Spleen (tissue), 11 donors: ENCODE data around the gene RBM25. TPM values are rescaled to one million over a fixed set of nuclear protein-coding genes. Genes with fewer than 3 reads are reported as not detected.

Experiments used
- DNase-seq: peaks from one replicate; pipeline ENCODE4 v3.0.0-alpha.2; 2020
- H3K27ac ChIP-seq, 8 donors: fragments of 200-600 bp; sonication (generic) in 7 of 8; 1 replicate in 4 of 8; 2 replicates in 4 of 8; pipeline versions ENCODE4 v1.5.0 to v1.8.0; 2016 to 2021; ENCODE audit warnings: inconsistent platforms in 4 of 8, mild to moderate bottlenecking in 4 of 8, moderate library complexity in 1 of 8
- H3K27me3 ChIP-seq, 7 donors: fragments of 200-600 bp; sonication (generic) in 6 of 7; replicated peaks in 1 of 7; 1 replicate in 4 of 7; 2 replicates in 3 of 7; pipeline versions ENCODE4 v1.5.0 to v1.8.0; 2016 to 2021; ENCODE audit warnings: inconsistent platforms in 3 of 7, mild to moderate bottlenecking in 1 of 7
- H3K36me3 ChIP-seq, 6 donors: fragments of 200-600 bp; sonication (generic) in 5 of 6; 1 replicate in 4 of 6; 2 replicates in 2 of 6; pipeline versions ENCODE4 v1.5.0 to v1.8.0; 2016 to 2021; ENCODE audit warnings: inconsistent platforms in 2 of 6
- H3K4me1 ChIP-seq, 6 donors: fragments of 200-600 bp; sonication (generic) in 5 of 6; 1 replicate in 3 of 6; 2 replicates in 3 of 6; pipeline versions ENCODE4 v1.5.0 to v1.8.0; 2016 to 2021; ENCODE audit warnings: inconsistent platforms in 3 of 6
- H3K4me3 ChIP-seq, 8 donors: fragments of 200-600 bp; sonication (generic) in 7 of 8; 1 replicate in 4 of 8; 2 replicates in 4 of 8; pipeline versions ENCODE4 v1.5.0 to v1.8.0; 2016 to 2021; ENCODE audit warnings: inconsistent platforms in 4 of 8, mild to moderate bottlenecking in 4 of 8, moderate library complexity in 2 of 8
- H3K9me3 ChIP-seq, 8 donors: fragments of 200-600 bp; sonication (generic) in 7 of 8; 1 replicate in 4 of 8; 2 replicates in 4 of 8; pipeline versions ENCODE4 v1.5.0 to v1.8.0; 2016 to 2021; ENCODE audit warnings: inconsistent platforms in 4 of 8
- POLR2A ChIP-seq, 3 donors: fragments of 450-650 bp; IDR thresholded peaks; one replicate each; pipeline ENCODE4 v1.5.1; 2017; ENCODE audit warnings: antibody characterized with exemption in 3 of 3, mild to moderate bottlenecking in 1 of 3
- POLR2AphosphoS5 ChIP-seq, 3 donors: sonication (generic); formaldehyde crosslinking; IDR thresholded peaks; one replicate each; pipeline ENCODE4 v1.5.1; 2017; ENCODE audit warnings: antibody characterized with exemption in 3 of 3
- WGBS, 5 donors: extraction: QIAGEN DNeasy Blood & Tissue Kit in 3 of 5; methylation state at CpG; one replicate each; pipeline versions ENCODE4 v1.1.5 to v1.1.7; 2013 to 2018; 5-methylcytosine and 5-hydroxymethylcytosine counted together
- intact Hi-C: fragments of 100-400 bp; cut with DNase I; formaldehyde crosslinking; loops from one replicate; pipeline ENCODE4 v1.15.0; 2023; ENCODE audit warnings: low total_unique reads
- polyA plus RNA-seq, 3 donors: library from polyadenylated mRNA; stranded (reverse); fragments of 200-250 nt; gene quantifications; one replicate each; pipeline ENCODE4 v1.2.1, GENCODE V29; 2013
- total RNA-seq, 7 donors: library from RNA; depleted of rRNA in 3 of 7; stranded (reverse); fragments of >200 nt in 3 of 7; fragmentation: NEBNext Ultra II Directional in 4 of 7; extraction: Animal tissue kit (Norgen Biotek cat#: 25700) in 4 of 7; gene quantifications; one replicate each; pipeline versions ENCODE4 v1.1.0 to v1.2.1, GENCODE V29; 2016 to 2021
- TF ChIP-seq, protein P1 (sequence below), 11 experiments: fragments of 200-600 bp in 7 of 11; fragments of 450-650 bp in 4 of 11; sonication (generic) in 4 of 11; IDR thresholded peaks in 8 of 11; conservative IDR thresholded peaks in 3 of 11; 1 replicate in 7 of 11; 2 replicates in 4 of 11; pipeline versions ENCODE4 v1.4.0 to v1.8.0; 2016 to 2021; ENCODE audit warnings: antibody characterized with exemption in 11 of 11, inconsistent platforms in 4 of 11, mild to moderate bottlenecking in 1 of 11
- donor health status: healthy with polysubstance abuse.
- donor health status: DM: no; HTN: no; CAD: no; lungs with moderate emphysema.
- donor health status: DM: no; HTN: no; CAD: no.
- donor health status: Bipolar disorder and iron deficiency.
- donor health status: healthy.
- donor health status: DM: no; HTN: no; CAD: no.
- donor health status: DM: yes; HTN: yes; CAD: no.

The RBM25 gene
- total and polyA plus RNA-seq, 10 donors = 28.1 to 108 (median 82.2) TPM

GRCh38 chr14:73136085-73136386 lies 77.7 kb downstream of the RBM25 start:
- H3K4me1 ChIP-seq = peaks cover 10 to 47% (median 33%) of the 10 kb centered on the region in 6 donors
- H3K27ac ChIP-seq = peak overlapping the region; percentile 92 to 100 (median 98)
- WGBS, 5 donors = 0 to 4% (median 4%) methylated on average over 15 to 16 of the region's 16 CpGs
- no peaks in the 10 kb centered on the region for H3K27me3 ChIP-seq
- peak overlapping the region in 7 of 8 donors; percentile 61 to 93 (median 85) for H3K4me3 ChIP-seq
- TF ChIP-seq, protein P1, sequence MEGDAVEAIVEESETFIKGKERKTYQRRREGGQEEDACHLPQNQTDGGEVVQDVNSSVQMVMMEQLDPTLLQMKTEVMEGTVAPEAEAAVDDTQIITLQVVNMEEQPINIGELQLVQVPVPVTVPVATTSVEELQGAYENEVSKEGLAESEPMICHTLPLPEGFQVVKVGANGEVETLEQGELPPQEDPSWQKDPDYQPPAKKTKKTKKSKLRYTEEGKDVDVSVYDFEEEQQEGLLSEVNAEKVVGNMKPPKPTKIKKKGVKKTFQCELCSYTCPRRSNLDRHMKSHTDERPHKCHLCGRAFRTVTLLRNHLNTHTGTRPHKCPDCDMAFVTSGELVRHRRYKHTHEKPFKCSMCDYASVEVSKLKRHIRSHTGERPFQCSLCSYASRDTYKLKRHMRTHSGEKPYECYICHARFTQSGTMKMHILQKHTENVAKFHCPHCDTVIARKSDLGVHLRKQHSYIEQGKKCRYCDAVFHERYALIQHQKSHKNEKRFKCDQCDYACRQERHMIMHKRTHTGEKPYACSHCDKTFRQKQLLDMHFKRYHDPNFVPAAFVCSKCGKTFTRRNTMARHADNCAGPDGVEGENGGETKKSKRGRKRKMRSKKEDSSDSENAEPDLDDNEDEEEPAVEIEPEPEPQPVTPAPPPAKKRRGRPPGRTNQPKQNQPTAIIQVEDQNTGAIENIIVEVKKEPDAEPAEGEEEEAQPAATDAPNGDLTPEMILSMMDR (IDR thresholded peaks at IDR 0.05 in 8 of 11, conservative IDR thresholded peaks at IDR 0.05 in 3 of 11) = no peak
- TF ChIP-seq POLR2AphosphoS5 (IDR thresholded peaks at IDR 0.05) (no peak), POLR2A (IDR thresholded peaks at IDR 0.05) (no peak)
- H3K9me3 ChIP-seq = peaks cover 0 to 25% (median 17%) of the 10 kb centered on the region in 8 donors
- intact Hi-C loops = no loop called here
- DNase-seq = no peak
- no peaks in the 10 kb centered on the region for H3K36me3 ChIP-seq

DNA sequence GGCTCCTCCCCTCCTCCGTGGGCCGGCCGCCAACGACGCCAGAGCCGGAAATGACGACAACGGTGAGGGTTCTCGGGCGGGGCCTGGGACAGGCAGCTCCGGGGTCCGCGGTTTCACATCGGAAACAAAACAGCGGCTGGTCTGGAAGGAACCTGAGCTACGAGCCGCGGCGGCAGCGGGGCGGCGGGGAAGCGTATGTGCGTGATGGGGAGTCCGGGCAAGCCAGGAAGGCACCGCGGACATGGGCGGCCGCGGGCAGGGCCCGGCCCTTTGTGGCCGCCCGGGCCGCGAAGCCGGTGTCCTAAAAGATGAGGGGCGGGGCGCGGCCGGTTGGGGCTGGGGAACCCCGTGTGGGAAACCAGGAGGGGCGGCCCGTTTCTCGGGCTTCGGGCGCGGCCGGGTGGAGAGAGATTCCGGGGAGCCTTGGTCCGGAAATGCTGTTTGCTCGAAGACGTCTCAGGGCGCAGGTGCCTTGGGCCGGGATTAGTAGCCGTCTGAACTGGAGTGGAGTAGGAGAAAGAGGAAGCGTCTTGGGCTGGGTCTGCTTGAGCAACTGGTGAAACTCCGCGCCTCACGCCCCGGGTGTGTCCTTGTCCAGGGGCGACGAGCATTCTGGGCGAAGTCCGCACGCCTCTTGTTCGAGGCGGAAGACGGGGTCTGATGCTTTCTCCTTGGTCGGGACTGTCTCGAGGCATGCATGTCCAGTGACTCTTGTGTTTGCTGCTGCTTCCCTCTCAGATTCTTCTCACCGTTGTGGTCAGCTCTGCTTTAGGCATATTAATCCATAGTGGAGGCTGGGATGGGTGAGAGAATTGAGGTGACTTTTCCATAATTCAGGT lies 78.3 kb downstream of the RBM25 start, which contains the start of gene PSEN1:
PSEN1 (plus strand) TSS at position 121 of the 839 bp plus-strand sequence. CDS start 11,513 bp downstream, outside the sequence.
- intact Hi-C loops = no loop called here
- Histone ChIP-seq H3K27me3 (no peaks in the 10 kb centered on the region), H3K4me3 (peak within 1 kb of the TSS; percentile 61 to 93 (median 85)), H3K36me3 (no peaks in the 10 kb centered on the region), H3K27ac (peak within 1 kb of the TSS; percentile 92 to 100 (median 98)), H3K4me1 (peaks cover 10 to 53% (median 35%) of the 10 kb centered on the region in 6 donors), H3K9me3 (peaks cover 0 to 25% (median 17%) of the 10 kb centered on the region in 8 donors)
- TF ChIP-seq POLR2AphosphoS5 (IDR thresholded peaks at IDR 0.05) (peak; percentile 96 to 98 (median 98)), POLR2A (IDR thresholded peaks at IDR 0.05) (peak in 2 of 3 donors; percentile 53 to 78)
- TF ChIP-seq, protein P1 (IDR thresholded peaks at IDR 0.05 in 8 of 11, conservative IDR thresholded peaks at IDR 0.05 in 3 of 11) = no peak
- peak; percentile 99 for DNase-seq
- WGBS, 5 donors = 0 to 1% (median 0%) methylated on average over 37 to 71 of the region's 71 CpGs

DNA sequence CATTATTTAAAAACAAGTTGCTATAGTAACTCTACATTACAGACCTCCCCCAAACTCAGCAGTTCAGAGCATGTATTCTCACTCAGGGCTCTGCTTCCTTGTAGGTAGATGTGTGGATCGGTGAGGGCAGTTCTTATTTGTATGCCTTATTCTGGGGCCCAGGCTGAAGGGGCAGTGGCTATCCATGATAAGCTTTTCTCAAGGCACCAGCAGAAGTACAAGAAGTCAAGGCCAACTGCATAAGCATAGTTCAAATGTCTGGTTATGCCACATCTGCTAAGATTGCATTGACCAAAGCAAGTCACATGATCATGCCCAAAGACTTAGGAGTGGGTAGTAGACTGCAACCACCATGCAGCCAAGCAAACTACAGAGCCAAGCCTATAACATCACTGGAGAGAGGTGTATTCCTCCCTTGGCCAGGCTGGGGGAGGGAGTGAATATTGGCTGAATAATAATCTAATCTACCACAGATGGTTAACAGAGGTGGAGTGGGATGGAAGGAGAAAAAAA lies 82.5 kb downstream of the RBM25 start:
- 95 to 100% (median 98%) methylated on average over 1 of the region's 1 CpG for whole genome bisulfite sequencing, 5 donors
- Histone ChIP-seq H3K36me3 (peaks cover 0 to 6% (median 0%) of the 10 kb centered on the region in 6 donors), H3K4me3 (no peak overlapping the region), H3K27ac (no peak overlapping the region), H3K27me3 (no peaks in the 10 kb centered on the region), H3K4me1 (peaks cover 15 to 89% (median 49%) of the 10 kb centered on the region in 6 donors), H3K9me3 (no peaks in the 10 kb centered on the region)
- intact Hi-C loops = no loop called here
- DNase-seq = no peak
- TF ChIP-seq POLR2A (IDR thresholded peaks at IDR 0.05) (no peak), POLR2AphosphoS5 (IDR thresholded peaks at IDR 0.05) (no peak)
- TF ChIP-seq, protein P1 (IDR thresholded peaks at IDR 0.05 in 8 of 11, conservative IDR thresholded peaks at IDR 0.05 in 3 of 11) = no peak

DNA sequence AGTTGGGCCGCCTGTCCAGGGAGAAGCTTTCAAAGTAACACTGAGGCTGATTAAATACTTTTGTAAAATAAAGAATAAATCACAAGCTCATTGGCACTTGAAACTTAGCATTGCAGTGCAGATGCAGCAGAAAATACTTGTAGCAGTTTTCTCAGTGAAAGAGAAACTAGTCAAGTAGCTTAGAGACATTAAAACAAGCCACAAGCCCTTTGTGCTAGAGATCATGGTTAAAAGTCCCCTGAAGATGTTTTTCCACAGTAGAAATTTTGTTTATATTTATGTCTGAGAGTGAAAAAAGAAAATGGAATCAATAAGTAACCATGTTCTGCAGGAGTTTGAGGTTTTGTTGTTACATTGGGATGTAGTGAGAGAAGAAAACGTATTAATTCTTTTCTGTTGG lies 83.9 kb downstream of the RBM25 start:
- Histone ChIP-seq H3K36me3 (peaks cover 0 to 8% (median 0%) of the 10 kb centered on the region in 6 donors), H3K27ac (no peak overlapping the region), H3K9me3 (no peaks in the 10 kb centered on the region), H3K4me1 (peaks cover 12 to 85% (median 43%) of the 10 kb centered on the region in 6 donors), H3K4me3 (no peak overlapping the region), H3K27me3 (no peaks in the 10 kb centered on the region)
- DNase-seq = no peak
- TF ChIP-seq, protein P1 (IDR thresholded peaks at IDR 0.05 in 8 of 11, conservative IDR thresholded peaks at IDR 0.05 in 3 of 11) = no peak
- TF ChIP-seq POLR2A (IDR thresholded peaks at IDR 0.05) = no peak
- TF ChIP-seq POLR2AphosphoS5 (IDR thresholded peaks at IDR 0.05) = no peak
- 81 to 93% (median 88%) methylated on average over 2 of the region's 2 CpGs for WGBS, 5 donors
- intact Hi-C loops = no loop called here
